ENCODE results near the gene RDH13. TPM values are rescaled to one million over a fixed set of nuclear protein-coding genes. Genes with fewer than 3 reads are reported as not detected.
"Not testable (repeated sequence)": the region's sequence is repeated elsewhere in the genome, so short reads cannot be mapped to it uniquely, and the experiment has no call there.

The RDH13 gene
- total and polyA plus RNA-seq, 11 donors, result 29.3 to 60.7 (median 39.4) TPM

DNA sequence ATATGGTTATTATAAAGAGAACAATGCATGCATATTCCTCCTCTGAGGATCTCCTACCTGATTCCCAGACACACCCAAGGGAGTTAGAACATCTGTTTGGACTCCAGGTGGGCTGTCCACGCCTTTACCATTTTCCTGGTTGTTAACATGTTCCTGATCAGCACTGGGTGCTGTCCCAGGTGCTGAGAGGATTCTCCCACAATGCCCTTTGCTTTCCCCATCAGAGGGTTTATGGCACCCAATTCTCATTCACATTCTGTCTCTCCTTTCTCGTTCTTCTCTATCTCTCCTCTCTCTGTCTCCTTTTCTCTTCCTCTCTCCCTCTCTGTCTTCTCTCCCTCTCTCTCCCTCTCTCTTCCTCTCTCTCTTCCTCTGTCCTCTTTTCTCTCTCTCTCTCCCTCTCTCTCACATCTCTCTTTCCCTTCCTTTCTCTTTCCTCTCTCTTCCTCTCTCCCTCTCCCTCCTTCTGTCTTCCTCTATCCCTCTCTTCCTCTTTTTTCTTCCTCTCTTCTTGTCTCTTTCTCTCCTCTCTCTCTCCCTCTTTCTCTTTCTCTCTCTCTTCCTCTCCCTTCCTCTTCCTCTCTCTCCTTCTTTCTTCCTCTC, 3.3 kb upstream of the RDH13 start:
- Histone ChIP-seq H3K9me3 (no peaks in the 10 kb centered on the region), H3K36me3 (no peaks in the 10 kb centered on the region), H3K27ac (no peak overlapping the region), H3K4me3 (no peak overlapping the region), H3K27me3 (peaks cover 5 to 35% (median 15%) of the 10 kb centered on the region in 9 donors), H3K4me1 (peaks cover 0 to 24% (median 9%) of the 10 kb centered on the region in 12 donors)
- DNase-seq (no peak), ATAC-seq (no peak)
- no peak for TF ChIP-seq POLR2A (IDR thresholded peaks at IDR 0.05)
- TF ChIP-seq, protein P1, sequence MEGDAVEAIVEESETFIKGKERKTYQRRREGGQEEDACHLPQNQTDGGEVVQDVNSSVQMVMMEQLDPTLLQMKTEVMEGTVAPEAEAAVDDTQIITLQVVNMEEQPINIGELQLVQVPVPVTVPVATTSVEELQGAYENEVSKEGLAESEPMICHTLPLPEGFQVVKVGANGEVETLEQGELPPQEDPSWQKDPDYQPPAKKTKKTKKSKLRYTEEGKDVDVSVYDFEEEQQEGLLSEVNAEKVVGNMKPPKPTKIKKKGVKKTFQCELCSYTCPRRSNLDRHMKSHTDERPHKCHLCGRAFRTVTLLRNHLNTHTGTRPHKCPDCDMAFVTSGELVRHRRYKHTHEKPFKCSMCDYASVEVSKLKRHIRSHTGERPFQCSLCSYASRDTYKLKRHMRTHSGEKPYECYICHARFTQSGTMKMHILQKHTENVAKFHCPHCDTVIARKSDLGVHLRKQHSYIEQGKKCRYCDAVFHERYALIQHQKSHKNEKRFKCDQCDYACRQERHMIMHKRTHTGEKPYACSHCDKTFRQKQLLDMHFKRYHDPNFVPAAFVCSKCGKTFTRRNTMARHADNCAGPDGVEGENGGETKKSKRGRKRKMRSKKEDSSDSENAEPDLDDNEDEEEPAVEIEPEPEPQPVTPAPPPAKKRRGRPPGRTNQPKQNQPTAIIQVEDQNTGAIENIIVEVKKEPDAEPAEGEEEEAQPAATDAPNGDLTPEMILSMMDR (IDR thresholded peaks at IDR 0.05), result no peak
- intact Hi-C loops (cut with DNase I), result no loop called here
- 17 to 33% (median 26%) methylated on average over 2 of the region's 2 CpGs for WGBS, 4 donors

DNA sequence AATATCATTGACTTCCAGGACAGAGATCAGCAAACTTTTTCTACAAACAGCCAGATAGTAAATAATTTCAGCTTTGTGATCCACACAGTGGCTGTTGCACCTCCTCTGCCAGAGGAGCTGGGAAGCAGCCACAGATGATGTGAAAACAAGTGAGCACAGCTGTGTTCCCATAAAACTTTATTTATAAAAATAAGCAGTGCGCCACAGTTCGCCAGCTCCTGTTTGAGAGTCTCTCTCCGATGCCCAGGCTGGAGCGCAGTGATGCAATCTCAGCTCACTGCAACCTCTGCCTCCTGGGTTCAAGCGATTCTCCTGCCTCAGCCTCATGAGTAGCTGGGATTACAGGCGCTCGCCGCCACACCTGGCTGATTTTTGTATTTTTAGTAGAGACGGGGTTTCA, 2.6 kb upstream of the RDH13 start:
- DNase-seq, result peak in 1 of 5 donors; percentile 6
- ATAC-seq; H3K4me3 ChIP-seq; intact Hi-C loops (cut with DNase I); H3K27ac ChIP-seq; H3K36me3 ChIP-seq; H3K9me3 ChIP-seq: not testable (repeated sequence)
- peaks cover 0 to 29% (median 10%) of the 10 kb centered on the region in 12 donors for H3K4me1 ChIP-seq
- H3K27me3 ChIP-seq, result peaks cover 5 to 28% (median 13%) of the 10 kb centered on the region in 9 donors
- 76 to 87% (median 83%) methylated on average over 9 of the region's 9 CpGs for WGBS, 4 donors

DNA sequence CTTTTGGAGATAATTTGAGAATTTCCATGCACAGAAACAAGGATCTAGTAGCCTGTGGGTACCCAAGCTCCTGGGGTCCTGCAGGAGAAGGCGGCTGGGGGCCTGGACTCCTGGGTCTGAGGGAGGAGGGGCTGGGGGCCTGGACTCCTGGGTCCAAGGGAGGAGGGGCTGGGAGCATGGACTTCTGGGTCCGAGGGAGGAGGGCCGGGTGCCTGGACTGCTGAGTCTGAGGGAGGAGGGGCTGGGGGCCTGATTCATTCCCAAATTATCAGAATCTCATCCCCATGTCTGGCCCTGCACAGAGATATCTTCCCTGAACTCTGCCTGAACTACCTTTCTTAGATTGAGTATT, 520 bp upstream of the RDH13 start:
- ATAC-seq (no peak), DNase-seq (peak in 1 of 5 donors; percentile 63)
- peaks cover 0 to 11% (median 0%) of the 10 kb centered on the region in 9 donors for H3K27me3 ChIP-seq
- TF ChIP-seq POLR2A (IDR thresholded peaks at IDR 0.05), result no peak
- TF ChIP-seq, protein P1 (IDR thresholded peaks at IDR 0.05), result no peak
- intact Hi-C loops (cut with DNase I), result loop anchor here in 1 of 10 donors (2.0 kb wide), 1 partner anchor 53 kb away; the partner anchor contains the start of gene PPP1R12C
- 73 to 87% (median 80%) methylated on average over 3 of the region's 3 CpGs for WGBS, 4 donors
- H3K4me3 ChIP-seq, result peak overlapping the region in 11 of 12 donors; percentile 67 to 100 (median 95)
- peaks cover 0 to 22% (median 11%) of the 10 kb centered on the region in 12 donors for H3K4me1 ChIP-seq
- H3K36me3 ChIP-seq, result peaks cover 0 to 13% (median 6%) of the 10 kb centered on the region in 9 donors
- H3K9me3 ChIP-seq, result no peaks in the 10 kb centered on the region
- H3K27ac ChIP-seq, result peak overlapping the region in 4 of 12 donors; percentile 86 to 94 (median 89)

DNA sequence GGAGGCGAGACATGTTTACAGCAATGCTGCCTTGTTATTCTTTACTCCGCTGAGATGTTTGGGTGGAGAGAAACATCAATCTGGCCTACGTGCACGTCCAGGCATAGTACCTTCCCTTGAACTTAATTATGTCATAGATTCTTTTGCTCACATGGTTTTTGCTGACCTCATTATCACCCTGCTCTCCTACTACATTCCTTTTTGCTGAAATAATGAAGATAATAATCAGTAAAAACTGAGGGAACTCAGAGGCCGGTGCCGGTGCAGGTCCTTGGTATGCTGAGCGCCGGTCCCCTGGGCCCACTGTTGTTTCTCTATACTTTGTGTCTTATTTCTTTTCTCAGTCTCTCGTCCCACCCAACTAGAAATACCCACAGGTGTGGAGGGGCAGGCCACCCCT, 2.7 kb downstream of the RDH13 start:
- H3K4me3 ChIP-seq; DNase-seq; H3K27me3 ChIP-seq; H3K9me3 ChIP-seq; ATAC-seq; H3K27ac ChIP-seq; intact Hi-C loops (cut with DNase I): not testable (repeated sequence)
- WGBS, 4 donors, result 65 to 75% (median 70%) methylated on average over 9 of the region's 9 CpGs
- Histone ChIP-seq H3K4me1 (peaks cover 0 to 22% (median 11%) of the 10 kb centered on the region in 12 donors), H3K36me3 (peaks cover 5 to 45% (median 37%) of the 10 kb centered on the region in 9 donors)

DNA sequence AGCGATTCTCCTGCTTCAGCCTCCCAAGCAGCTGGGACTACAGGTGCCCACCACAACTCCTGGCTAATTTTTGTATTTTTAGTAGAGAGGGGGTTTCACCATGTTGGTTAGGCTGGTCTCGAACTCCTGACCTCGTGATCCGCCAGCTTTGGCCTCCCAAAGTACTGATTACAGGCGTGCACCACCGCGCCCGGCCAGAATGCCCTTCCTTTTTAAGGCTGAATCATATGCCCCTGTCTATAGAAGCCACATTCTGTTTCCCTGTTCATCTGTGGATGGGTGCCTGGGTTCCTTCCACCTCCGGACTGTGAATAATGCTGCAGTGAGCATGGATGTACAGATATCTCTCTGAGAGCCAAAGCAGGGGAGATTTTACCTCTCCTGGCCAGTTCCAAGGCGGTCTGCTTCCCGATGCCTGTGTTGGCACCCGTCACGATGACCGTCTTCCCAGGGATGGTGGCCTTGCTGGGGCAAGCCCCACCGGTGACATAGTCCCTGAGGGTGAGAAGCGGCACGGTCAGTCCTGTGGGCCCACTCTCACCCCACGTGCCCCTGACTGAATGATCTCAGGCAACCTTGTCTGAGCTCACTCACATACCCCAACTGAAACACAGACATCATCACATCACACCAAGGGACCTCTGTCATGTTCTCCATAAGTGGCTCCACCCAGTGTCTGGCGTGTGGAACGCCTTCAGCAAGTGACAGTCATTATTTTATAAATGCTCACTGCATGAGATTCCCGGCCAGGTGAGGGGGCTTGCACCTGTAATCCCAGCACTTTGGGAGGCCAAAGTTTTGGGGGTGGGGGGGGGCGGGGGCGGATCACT, 4.0 kb downstream of the RDH13 start:
- no peak overlapping the region for H3K27ac ChIP-seq
- 85 to 91% (median 89%) methylated on average over 21 to 23 of the region's 23 CpGs for WGBS, 4 donors
- no peaks in the 10 kb centered on the region for H3K27me3 ChIP-seq
- peak in 2 of 4 donors; percentile 2 to 19 for ATAC-seq
- peak in 1 of 5 donors; percentile 40 for DNase-seq
- no peaks in the 10 kb centered on the region for H3K9me3 ChIP-seq
- intact Hi-C loops (cut with DNase I), result no loop called here
- TF ChIP-seq, protein P1 (IDR thresholded peaks at IDR 0.05), result peak in 1 of 12 donors; percentile 6
- no peak for TF ChIP-seq POLR2A (IDR thresholded peaks at IDR 0.05)
- peaks cover 0 to 22% (median 11%) of the 10 kb centered on the region in 12 donors for H3K4me1 ChIP-seq
- peaks cover 5 to 58% (median 49%) of the 10 kb centered on the region in 9 donors for H3K36me3 ChIP-seq
- no peak overlapping the region for H3K4me3 ChIP-seq

Data from heart left ventricle (tissue), 16 donors.